Suppressor macrophage treated with lipopolysaccharide for 1 hour (primary cell): ENCODE measurements around the gene PRDX3.

Experiments used
- DNase-seq, 3 donors: peaks; one replicate each; pipeline ENCODE4 v3.0.0-alpha.2; 2020 to 2022

PRDX3 gene

GRCh38 chr10:119178372-119179119, at the start of gene PRDX3:
TSS of gene PRDX3 (minus strand) at chr10:119178812. CDS start at chr10:119178790, 22 bp downstream.
- peak; percentile 92 to 98 (median 95) for DNase-seq

GRCh38 chr10:119227825-119228224, 49.2 kb upstream of the PRDX3 start:
- no peak for DNase-seq

GRCh38 chr10:119225083-119225658, 46.6 kb upstream of the PRDX3 start:
- DNase-seq = no peak

GRCh38 chr10:119222966-119223386, 44.4 kb upstream of the PRDX3 start:
- no peak for DNase-seq

GRCh38 chr10:119222537-119222936, 43.9 kb upstream of the PRDX3 start:
- DNase-seq = peak in 1 of 3 donors; percentile 24

- DNase-seq = no peak
Observed at GRCh38 chr10:119221666-119222065, 43.1 kb upstream of the PRDX3 start.

GRCh38 chr10:119221201-119221600, 42.6 kb upstream of the PRDX3 start:
- no peak for DNase-seq

GRCh38 chr10:119219871-119220270, 41.3 kb upstream of the PRDX3 start:
- DNase-seq = no peak

GRCh38 chr10:119217991-119218490, 39.4 kb upstream of the PRDX3 start:
- no peak for DNase-seq

GRCh38 chr10:119217401-119217800, 38.8 kb upstream of the PRDX3 start:
- DNase-seq = no peak

- no peak for DNase-seq
Observed at GRCh38 chr10:119216127-119216526, 37.5 kb upstream of the PRDX3 start.

GRCh38 chr10:119215371-119215770, 36.8 kb upstream of the PRDX3 start:
- no peak for DNase-seq

- no peak for DNase-seq
Observed at GRCh38 chr10:119211625-119212441, 33.2 kb upstream of the PRDX3 start.

- no peak for DNase-seq
Observed at GRCh38 chr10:119211176-119211575, 32.6 kb upstream of the PRDX3 start.

- DNase-seq = no peak
Observed at GRCh38 chr10:119210633-119211032, 32.0 kb upstream of the PRDX3 start.

- DNase-seq = no peak
Observed at GRCh38 chr10:119209736-119210355, 31.2 kb upstream of the PRDX3 start.

GRCh38 chr10:119209035-119209735, 30.6 kb upstream of the PRDX3 start:
- DNase-seq = peak; percentile 54 to 79 (median 68)

GRCh38 chr10:119208553-119208940, 29.9 kb upstream of the PRDX3 start:
- peak in 1 of 3 donors; percentile 43 for DNase-seq

- DNase-seq = peak; percentile 53 to 59 (median 58)
Observed at GRCh38 chr10:119207713-119208552, 29.3 kb upstream of the PRDX3 start.

GRCh38 chr10:119207366-119207666, 28.7 kb upstream of the PRDX3 start, which contains the start of gene GRK5:
TSS of gene GRK5 (plus strand) at chr10:119207571. CDS start at chr10:119207918, 347 bp downstream.
- peak; percentile 97 to 99 (median 98) for DNase-seq
